NCI-H2081 (cell line): ENCODE data around the gene C5orf52.
"Not testable (repeated sequence)": the region's sequence is repeated elsewhere in the genome, so short reads cannot be mapped to it uniquely, and the experiment has no call there.

Source experiments
- DNase-seq, 2 experiments: peaks; one replicate each; lab custom pipeline; 2025; lab: John Stamatoyannopoulos, UW

Gene C5orf52

DNA sequence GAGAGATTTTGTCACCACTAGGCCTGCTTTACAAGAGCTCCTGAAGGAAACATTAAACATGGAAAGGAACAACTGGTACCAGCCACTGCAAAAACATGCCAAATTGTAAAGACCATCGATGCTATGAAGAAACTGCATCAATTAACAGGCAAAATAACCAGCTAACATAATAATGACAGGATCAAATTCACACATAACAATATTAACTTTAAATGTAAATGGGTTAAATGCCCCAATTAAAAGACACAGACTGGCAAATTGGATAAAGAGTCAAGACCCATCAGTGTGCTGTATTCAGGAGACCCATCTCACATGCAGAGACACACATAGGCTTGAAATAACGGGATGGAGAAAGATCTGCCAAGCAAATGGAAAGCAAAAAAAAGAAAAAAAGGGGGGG lies 51.6 kb downstream of the C5orf52 start:
- DNase-seq = not testable (repeated sequence)

DNA sequence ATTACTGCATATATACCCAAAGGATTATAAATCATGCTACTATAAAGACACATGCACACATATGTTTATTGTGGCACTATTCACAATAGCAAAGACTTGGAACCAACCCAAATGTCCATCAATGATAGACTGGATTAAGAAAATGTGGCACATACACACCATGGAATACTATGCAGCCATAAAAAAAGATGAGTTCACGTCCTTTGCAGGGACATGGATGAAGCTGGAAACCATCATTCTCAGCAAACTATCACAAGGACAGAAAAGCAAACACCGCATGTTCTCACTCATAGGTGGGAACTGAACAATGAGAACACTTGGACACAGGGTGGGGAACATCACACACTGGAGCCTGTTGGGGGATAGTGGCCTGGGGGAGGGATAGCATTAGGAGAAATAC lies 55.3 kb downstream of the C5orf52 start:
- not testable (repeated sequence) for DNase-seq

DNA sequence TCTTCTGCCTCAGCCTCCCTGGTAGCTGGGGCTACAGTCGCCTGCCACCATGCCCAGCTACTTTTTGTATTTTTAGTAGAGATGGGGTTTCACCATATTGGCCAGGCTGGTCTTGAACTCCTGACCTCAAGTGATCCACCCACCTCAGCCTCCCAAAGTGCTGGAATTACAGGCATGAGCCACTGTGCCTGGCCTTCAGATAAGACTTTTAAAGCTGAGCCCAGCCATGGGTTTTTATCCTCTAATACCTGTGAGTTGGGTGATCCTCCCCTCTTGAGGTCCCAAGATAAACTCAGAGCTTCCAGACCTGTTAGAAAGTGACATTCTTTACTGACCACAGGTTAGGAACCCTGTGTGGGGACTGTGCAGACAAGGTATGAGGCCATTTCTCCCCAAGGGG lies 56.5 kb downstream of the C5orf52 start:
- not testable (repeated sequence) for DNase-seq
